T-helper 1 cell treated with Interleukin-12 subunit alpha and Interleukin-12 subunit beta and Interleukin-4 antibody, amounts not matched to agents 30 μg/mL and 1 μg/mL, for 36 hours (primary cell): Measurements from ENCODE around the gene CEBPB.
A peak's percentile ranks its signal among the peaks of the same experiment; 100 is the strongest.

ENCODE experiments used
- H3K27ac Mint-ChIP-seq: one replicate; pipeline ENCODE4 v1.8.0; 2021; ENCODE audit warnings: mild to moderate bottlenecking, mixed read lengths
- H3K27me3 Mint-ChIP-seq: one replicate; pipeline ENCODE4 v1.8.0; 2021; ENCODE audit warnings: low read depth, mixed read lengths
- H3K36me3 Mint-ChIP-seq: one replicate; pipeline ENCODE4 v1.8.0; 2021; ENCODE audit warnings: low read depth, mixed read lengths
- H3K4me1 Mint-ChIP-seq: one replicate; pipeline ENCODE4 v1.8.0; 2021; ENCODE audit warnings: low read depth, mixed read lengths
- H3K4me3 Mint-ChIP-seq: one replicate; pipeline ENCODE4 v1.8.0; 2021; ENCODE audit warnings: mild to moderate bottlenecking, moderate library complexity, mixed read lengths
- H3K9me3 Mint-ChIP-seq: one replicate; pipeline ENCODE4 v1.8.0; 2021; ENCODE audit warnings: mixed read lengths

The CEBPB gene

DNA sequence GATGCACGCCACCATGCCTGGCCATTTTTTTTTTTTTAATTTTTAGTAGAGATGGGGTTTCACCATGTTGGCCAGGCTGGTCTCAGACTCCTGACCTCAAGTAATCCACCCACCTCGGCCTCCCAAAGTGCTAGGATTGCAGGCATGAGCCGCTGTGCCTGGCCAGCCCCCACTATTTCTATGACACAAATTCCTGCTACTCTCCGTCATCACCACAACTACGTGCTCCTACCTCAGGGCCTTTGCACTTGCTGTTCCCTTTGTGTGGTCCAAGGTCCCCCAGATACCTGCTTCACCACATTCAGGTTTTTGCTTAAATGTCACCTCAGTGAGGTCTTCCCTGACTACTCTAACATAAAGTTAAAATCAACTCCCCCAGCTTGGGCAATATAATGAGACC lies 5.2 kb upstream of the CEBPB start:
- Mint-ChIP-seq H3K4me1 (peaks cover 8% of the 10 kb centered on the region), H3K27ac (no peak overlapping the region), H3K36me3 (no peaks in the 10 kb centered on the region), H3K27me3 (peaks cover 27% of the 10 kb centered on the region), H3K4me3 (no peak overlapping the region), H3K9me3 (no peaks in the 10 kb centered on the region)

DNA sequence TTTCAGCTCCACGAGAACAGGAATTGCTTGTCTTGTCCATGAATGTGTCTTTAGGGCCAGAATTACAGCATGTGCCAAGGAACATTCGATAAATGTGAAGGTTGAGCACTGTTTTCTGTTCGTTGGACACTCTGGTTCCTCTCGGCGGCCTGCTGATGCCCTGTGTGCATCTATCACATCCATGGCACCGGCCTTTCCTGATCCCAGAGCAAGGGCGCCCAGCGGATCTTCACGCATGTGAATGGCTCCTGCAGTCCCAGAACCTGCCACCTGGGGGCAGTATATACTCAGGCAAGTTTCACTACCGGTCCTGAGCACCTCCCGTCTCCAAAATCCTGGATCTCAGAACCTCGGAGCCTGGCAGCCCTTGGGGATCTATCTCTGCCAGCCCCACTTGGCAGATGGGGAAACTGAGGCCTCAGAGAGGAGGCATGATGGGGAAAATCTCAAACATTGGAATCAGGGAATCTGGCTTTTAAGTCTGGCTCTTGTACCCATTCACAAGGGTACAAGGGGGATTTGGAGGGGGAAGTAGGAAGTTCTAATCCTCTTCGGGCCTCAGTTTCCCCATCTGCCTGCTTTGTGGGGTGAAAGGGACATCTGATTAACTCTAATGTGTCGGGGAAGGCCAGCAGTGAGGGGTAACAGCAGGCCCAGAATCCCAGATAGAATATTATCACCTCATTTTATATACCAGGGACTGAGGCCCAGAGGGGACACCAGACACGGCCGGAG lies 4.3 kb upstream of the CEBPB start:
- no peaks in the 10 kb centered on the region for H3K9me3 Mint-ChIP-seq
- no peak overlapping the region for H3K27ac Mint-ChIP-seq
- H3K4me3 Mint-ChIP-seq: no peak overlapping the region
- peaks cover 8% of the 10 kb centered on the region for H3K4me1 Mint-ChIP-seq
- H3K27me3 Mint-ChIP-seq: peaks cover 27% of the 10 kb centered on the region
- no peaks in the 10 kb centered on the region for H3K36me3 Mint-ChIP-seq

DNA sequence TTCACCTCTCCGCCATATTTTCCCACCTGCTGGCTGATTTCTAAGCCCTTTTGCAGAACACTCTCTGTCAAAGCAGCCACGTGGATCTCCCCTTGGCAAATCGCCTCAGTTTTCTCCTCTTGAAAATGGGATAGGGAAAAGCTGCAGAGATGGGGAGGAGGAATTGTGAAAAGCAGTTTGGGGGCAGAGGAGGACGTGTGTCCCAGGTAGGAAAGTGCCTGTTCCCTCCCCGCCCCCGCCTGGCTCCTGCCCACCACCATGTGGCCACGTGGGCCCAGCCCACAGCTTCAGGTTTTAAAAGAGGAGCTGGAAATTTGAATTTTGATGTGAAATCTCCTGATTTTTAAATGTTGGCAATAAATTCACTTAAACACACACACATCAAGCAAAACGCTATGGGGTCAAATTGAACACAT lies 3.6 kb upstream of the CEBPB start:
- H3K27ac Mint-ChIP-seq: no peak overlapping the region
- no peaks in the 10 kb centered on the region for H3K9me3 Mint-ChIP-seq
- H3K36me3 Mint-ChIP-seq: no peaks in the 10 kb centered on the region
- no peak overlapping the region for H3K4me3 Mint-ChIP-seq
- peaks cover 8% of the 10 kb centered on the region for H3K4me1 Mint-ChIP-seq
- H3K27me3 Mint-ChIP-seq: peaks cover 27% of the 10 kb centered on the region

GRCh38 chr20:50187403-50188051 lies 3.1 kb upstream of the CEBPB start:
- Mint-ChIP-seq H3K4me3 (no peak overlapping the region), H3K36me3 (peaks cover 4% of the 10 kb centered on the region), H3K27ac (no peak overlapping the region), H3K4me1 (peaks cover 10% of the 10 kb centered on the region), H3K27me3 (peaks cover 27% of the 10 kb centered on the region), H3K9me3 (no peaks in the 10 kb centered on the region)

DNA sequence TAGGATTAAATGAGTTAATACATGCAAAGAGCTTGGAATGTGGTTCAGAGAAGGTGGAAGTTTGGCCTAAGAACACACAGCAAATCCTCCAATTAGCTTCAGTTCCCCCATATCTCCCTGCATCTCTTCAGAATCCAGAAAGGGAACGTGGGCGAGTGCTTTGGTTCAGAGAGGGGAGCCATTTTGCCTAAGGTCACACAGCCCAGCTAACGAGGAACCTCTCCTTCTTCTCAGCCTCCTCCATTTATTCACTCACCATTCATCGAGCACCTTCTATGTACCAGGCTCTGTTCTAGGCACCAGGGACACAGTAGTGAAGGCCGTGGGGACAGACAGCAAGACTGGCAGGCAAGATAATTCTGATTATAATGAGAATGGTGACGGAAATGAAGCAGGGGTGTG lies 2.3 kb upstream of the CEBPB start:
- peaks cover 17% of the 10 kb centered on the region for H3K4me1 Mint-ChIP-seq
- H3K27ac Mint-ChIP-seq: peak overlapping the region; percentile 27
- no peak overlapping the region for H3K4me3 Mint-ChIP-seq
- no peaks in the 10 kb centered on the region for H3K9me3 Mint-ChIP-seq
- H3K27me3 Mint-ChIP-seq: peaks cover 27% of the 10 kb centered on the region
- peaks cover 10% of the 10 kb centered on the region for H3K36me3 Mint-ChIP-seq

GRCh38 chr20:50188879-50189680 lies 1.6 kb upstream of the CEBPB start:
- Mint-ChIP-seq H3K4me3 (peak overlapping the region; percentile 19), H3K27me3 (peaks cover 22% of the 10 kb centered on the region), H3K36me3 (peaks cover 10% of the 10 kb centered on the region), H3K9me3 (no peaks in the 10 kb centered on the region), H3K27ac (no peak overlapping the region), H3K4me1 (peaks cover 21% of the 10 kb centered on the region)

GRCh38 chr20:50189681-50190250 lies 864 bp upstream of the CEBPB start:
- H3K4me3 Mint-ChIP-seq: peak overlapping the region; percentile 46
- H3K4me1 Mint-ChIP-seq: peaks cover 22% of the 10 kb centered on the region
- H3K27me3 Mint-ChIP-seq: peaks cover 15% of the 10 kb centered on the region
- H3K9me3 Mint-ChIP-seq: no peaks in the 10 kb centered on the region
- peaks cover 14% of the 10 kb centered on the region for H3K36me3 Mint-ChIP-seq
- no peak overlapping the region for H3K27ac Mint-ChIP-seq

- H3K4me1 Mint-ChIP-seq: peaks cover 33% of the 10 kb centered on the region
- H3K4me3 Mint-ChIP-seq: peak overlapping the region; percentile 66
- peaks cover 3% of the 10 kb centered on the region for H3K27me3 Mint-ChIP-seq
- peaks cover 20% of the 10 kb centered on the region for H3K36me3 Mint-ChIP-seq
- H3K9me3 Mint-ChIP-seq: no peaks in the 10 kb centered on the region
- peak overlapping the region; percentile 76 for H3K27ac Mint-ChIP-seq
Observed at GRCh38 chr20:50191065-50191543, 474 bp downstream of the CEBPB start.

GRCh38 chr20:50191544-50192363 lies 1.1 kb downstream of the CEBPB start:
- no peaks in the 10 kb centered on the region for H3K27me3 Mint-ChIP-seq
- H3K9me3 Mint-ChIP-seq: no peaks in the 10 kb centered on the region
- peaks cover 31% of the 10 kb centered on the region for H3K4me1 Mint-ChIP-seq
- H3K36me3 Mint-ChIP-seq: peaks cover 21% of the 10 kb centered on the region
- H3K4me3 Mint-ChIP-seq: peak overlapping the region; percentile 96
- H3K27ac Mint-ChIP-seq: peak overlapping the region; percentile 98

DNA sequence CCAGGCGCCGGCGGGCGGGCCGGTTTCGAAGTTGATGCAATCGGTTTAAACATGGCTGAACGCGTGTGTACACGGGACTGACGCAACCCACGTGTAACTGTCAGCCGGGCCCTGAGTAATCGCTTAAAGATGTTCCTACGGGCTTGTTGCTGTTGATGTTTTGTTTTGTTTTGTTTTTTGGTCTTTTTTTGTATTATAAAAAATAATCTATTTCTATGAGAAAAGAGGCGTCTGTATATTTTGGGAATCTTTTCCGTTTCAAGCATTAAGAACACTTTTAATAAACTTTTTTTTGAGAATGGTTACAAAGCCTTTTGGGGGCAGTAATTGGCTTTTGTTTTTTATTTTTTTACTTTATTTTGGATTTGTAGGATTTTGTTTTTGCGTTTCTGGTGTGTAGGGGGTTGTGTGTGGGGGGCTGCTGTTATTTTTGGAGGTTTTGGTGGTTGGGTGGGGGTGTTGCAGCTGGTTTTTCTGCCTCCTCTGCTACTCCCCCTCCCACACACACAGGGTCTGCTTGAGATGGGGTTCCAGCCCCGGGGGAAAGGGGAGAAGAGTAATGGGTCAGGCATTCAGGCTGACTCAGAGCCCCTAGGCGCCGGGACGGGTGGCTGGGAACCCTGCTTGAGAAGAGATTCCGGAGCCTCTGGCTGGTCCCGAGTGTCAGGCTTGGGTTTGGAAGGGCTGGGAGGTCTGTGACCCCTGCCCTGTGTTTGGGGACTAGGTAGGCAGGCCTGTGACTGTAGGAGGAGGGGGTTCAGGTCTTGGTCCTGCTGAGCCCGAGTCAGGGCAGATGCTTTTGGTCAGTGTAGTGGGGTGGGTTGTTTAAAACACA lies 2.0 kb downstream of the CEBPB start:
- peaks cover 36% of the 10 kb centered on the region for H3K4me1 Mint-ChIP-seq
- peak overlapping the region; percentile 98 for H3K27ac Mint-ChIP-seq

DNA sequence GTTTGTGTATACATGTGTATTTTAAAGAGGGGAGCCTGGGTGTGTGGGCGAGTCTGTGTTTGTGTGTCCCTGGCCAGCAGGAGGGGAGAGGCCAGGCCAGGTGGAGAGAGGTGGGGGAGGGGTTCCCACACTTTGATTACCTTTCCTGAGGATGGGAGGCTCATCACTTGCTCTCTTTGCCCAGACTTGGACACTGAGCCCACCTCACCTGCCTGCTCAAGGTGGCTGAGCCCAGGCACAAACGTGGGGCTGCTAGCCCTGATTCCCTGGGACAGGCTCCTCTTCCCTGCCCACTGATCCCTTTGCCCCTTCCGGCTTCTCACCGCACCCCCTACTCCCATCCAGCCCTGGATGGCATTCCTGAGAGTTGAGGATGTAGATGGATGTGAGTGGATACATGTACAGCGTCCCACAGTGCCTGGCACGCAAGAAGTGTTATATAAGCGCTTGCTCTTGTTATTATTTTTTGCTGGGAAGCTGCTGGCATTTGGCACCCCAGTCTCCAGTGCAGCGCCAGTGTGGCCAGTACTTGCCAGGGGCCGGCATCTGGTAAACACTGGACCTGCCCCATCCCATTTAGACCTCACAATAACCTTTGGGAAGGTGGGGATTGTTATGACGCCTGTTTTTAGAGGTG lies 2.7 kb downstream of the CEBPB start:
- Mint-ChIP-seq H3K27ac (peak overlapping the region; percentile 98), H3K36me3 (peaks cover 21% of the 10 kb centered on the region), H3K4me1 (peaks cover 36% of the 10 kb centered on the region), H3K27me3 (no peaks in the 10 kb centered on the region), H3K4me3 (peak overlapping the region; percentile 96), H3K9me3 (no peaks in the 10 kb centered on the region)

More for the DNA sequence above, 2.0 kb downstream of the CEBPB start:
- H3K4me3 Mint-ChIP-seq: peak overlapping the region; percentile 96
- no peaks in the 10 kb centered on the region for H3K9me3 Mint-ChIP-seq
- no peaks in the 10 kb centered on the region for H3K27me3 Mint-ChIP-seq
- H3K36me3 Mint-ChIP-seq: peaks cover 21% of the 10 kb centered on the region

- Mint-ChIP-seq H3K27ac (peak overlapping the region; percentile 98), H3K4me1 (peaks cover 36% of the 10 kb centered on the region), H3K9me3 (no peaks in the 10 kb centered on the region), H3K36me3 (peaks cover 21% of the 10 kb centered on the region), H3K4me3 (peak overlapping the region; percentile 96), H3K27me3 (no peaks in the 10 kb centered on the region)
Observed at GRCh38 chr20:50193836-50194421, 3.3 kb downstream of the CEBPB start.
